AG04449 (cell line): Measurements from ENCODE around the gene DIPK2A.

Experiments used
- CTCF ChIA-PET: fragments of 350-600 bp; formaldehyde crosslinking; extraction: SDS; loops from one replicate; lab custom pipeline; 2021; ENCODE audit warnings: antibody characterized with exemption; lab: Yijun Ruan, JAX
- POLR2A ChIA-PET: fragments of 400-600, 350-600 bp; formaldehyde crosslinking; extraction: SDS; loops from one replicate; lab custom pipeline; 2020; ENCODE audit warnings: antibody characterized with exemption, inconsistent platforms; lab: Yijun Ruan, JAX
- DNase-seq: peaks from one replicate; pipeline ENCODE4 v3.0.0-alpha.2; 2010; ENCODE audit warnings: low read depth, low spot score
- H3K4me3 ChIP-seq: 2 replicates; pipeline ENCODE4 v1.5.1; 2011; ENCODE audit warnings: low read depth, mild to moderate bottlenecking, control low read depth, low read length
- TF ChIP-seq, protein P1 (sequence below): IDR thresholded peaks from one replicate; pipeline ENCODE4 v1.5.1; 2011; ENCODE audit warnings: mild to moderate bottlenecking, moderate library complexity, low read length, control low read depth, inconsistent platforms; ENCODE audit not compliant: insufficient read depth; ENCODE audit errors: missing control alignments

The DIPK2A gene

GRCh38 chr3:143971359-143972154 lies at the start of gene DIPK2A:
TSS of gene DIPK2A (plus strand) at chr3:143971823. CDS start at chr3:143972333, 510 bp downstream.
- peak within 1 kb of the TSS; percentile 85 for H3K4me3 ChIP-seq
- ChIA-PET CTCF (interaction anchor here (1.1 to 2.4 kb wide), 5 partner anchors 8 to 88 kb away, joined by 3 to 13 read pairs (median 4); no protein-coding TSS in a partner anchor), POLR2A (interaction anchor here (0.6 to 1.4 kb wide), 4 partner anchors 37 to 1933 kb away, joined by 3 to 4 read pairs (median 4); no protein-coding TSS in a partner anchor)
- DNase-seq, result peak; percentile 56
- TF ChIP-seq, protein P1, sequence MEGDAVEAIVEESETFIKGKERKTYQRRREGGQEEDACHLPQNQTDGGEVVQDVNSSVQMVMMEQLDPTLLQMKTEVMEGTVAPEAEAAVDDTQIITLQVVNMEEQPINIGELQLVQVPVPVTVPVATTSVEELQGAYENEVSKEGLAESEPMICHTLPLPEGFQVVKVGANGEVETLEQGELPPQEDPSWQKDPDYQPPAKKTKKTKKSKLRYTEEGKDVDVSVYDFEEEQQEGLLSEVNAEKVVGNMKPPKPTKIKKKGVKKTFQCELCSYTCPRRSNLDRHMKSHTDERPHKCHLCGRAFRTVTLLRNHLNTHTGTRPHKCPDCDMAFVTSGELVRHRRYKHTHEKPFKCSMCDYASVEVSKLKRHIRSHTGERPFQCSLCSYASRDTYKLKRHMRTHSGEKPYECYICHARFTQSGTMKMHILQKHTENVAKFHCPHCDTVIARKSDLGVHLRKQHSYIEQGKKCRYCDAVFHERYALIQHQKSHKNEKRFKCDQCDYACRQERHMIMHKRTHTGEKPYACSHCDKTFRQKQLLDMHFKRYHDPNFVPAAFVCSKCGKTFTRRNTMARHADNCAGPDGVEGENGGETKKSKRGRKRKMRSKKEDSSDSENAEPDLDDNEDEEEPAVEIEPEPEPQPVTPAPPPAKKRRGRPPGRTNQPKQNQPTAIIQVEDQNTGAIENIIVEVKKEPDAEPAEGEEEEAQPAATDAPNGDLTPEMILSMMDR, result peak; percentile 5

- no peak for DNase-seq
- CTCF ChIA-PET, result no interaction called here
- TF ChIP-seq, protein P1, result no peak
- H3K4me3 ChIP-seq, result no peak overlapping the region
- POLR2A ChIA-PET, result no interaction called here
Measured at GRCh38 chr3:143924522-143925285, 46.9 kb upstream of the DIPK2A start.

DNA sequence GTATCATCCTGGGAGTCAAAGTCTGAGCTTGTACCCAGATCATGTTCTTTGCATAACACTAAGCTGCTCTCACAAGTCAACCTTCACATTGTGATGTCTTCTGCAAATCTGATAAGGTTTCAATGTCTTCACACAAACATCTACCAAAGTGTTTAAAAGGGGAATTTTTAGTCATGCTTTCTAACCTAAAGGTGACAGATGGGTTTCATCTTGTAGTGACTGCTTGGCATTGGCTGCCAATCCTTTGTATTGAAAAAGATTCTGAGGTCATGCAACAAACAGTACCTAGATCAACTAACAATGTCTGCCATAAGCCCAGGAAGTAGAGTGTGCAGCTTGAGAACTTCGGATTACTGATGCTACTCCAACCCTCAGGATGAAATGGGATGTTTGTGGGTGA lies 43.6 kb upstream of the DIPK2A start:
- ChIA-PET CTCF (no interaction called here), POLR2A (no interaction called here)
- TF ChIP-seq, protein P1, result no peak
- H3K4me3 ChIP-seq, result no peak overlapping the region
- DNase-seq, result no peak

DNA sequence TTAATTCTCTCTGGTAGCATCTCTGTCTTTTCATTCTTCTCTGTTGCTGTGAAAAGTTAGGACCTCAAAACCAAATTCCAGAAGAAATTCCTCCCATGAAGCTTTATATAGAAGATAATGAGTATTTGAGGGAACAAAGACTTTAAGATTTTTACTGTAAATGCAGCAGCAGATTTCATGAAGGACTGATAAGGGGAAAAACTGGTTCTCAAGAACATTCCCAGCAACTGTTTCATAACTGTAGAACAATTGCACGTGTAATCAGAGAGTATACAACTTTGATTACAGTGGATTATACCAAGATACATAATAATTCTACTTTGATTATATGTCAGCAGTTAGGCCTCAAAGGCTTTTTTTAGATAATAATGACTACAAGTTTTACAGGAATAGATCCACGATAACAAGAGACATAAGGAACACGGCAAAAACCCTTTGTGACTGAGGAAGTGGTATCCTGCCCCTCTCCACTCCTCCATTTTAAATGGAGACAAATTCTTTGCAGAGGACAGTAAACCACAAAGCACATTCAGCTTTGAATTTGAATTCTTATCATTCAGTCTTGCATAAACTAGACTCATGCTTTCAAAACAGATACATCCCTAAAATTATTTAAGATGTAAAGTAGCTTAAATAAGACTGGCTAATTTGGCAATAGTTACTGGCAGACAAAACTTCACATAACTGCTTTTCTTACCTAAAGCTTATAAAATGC lies 42.9 kb upstream of the DIPK2A start:
- TF ChIP-seq, protein P1, result no peak
- POLR2A ChIA-PET, result no interaction called here

DNA sequence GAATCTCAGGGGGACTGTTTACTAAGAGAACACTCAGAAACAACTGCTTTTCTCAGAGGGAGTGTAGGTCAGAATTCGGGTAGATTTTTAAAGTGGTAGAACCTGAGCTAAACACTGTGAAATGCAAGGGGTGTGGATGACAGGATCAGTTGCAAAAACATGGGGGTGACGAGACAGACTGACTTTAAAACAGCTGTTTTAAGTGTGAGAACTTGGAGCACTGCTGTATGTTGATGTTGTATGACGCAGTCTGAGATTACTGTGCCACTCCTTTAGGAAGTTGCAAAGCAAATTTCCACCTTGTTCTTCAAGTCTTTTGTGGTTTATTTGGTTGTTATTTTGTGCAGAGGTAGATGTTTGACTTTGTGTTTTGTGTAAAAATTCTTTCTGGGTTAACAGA lies 36.8 kb upstream of the DIPK2A start:
- TF ChIP-seq, protein P1, result no peak
- H3K4me3 ChIP-seq, result no peak overlapping the region
- CTCF ChIA-PET, result interaction anchor here (1.2 kb wide), 1 partner anchor 16 kb away, joined by 3 read pairs; no protein-coding TSS in a partner anchor
- no peak for DNase-seq
- POLR2A ChIA-PET, result no interaction called here

More for the DNA sequence above, 42.9 kb upstream of the DIPK2A start:
- DNase-seq, result no peak
- CTCF ChIA-PET, result no interaction called here
- no peak overlapping the region for H3K4me3 ChIP-seq
